Thyroid gland (tissue), 4 donors: ENCODE measurements around the gene C1orf122. TPM values are rescaled to one million over a fixed set of nuclear protein-coding genes. Genes with fewer than 3 reads are reported as not detected.

Source experiments
- DNase-seq, 2 donors: peaks; one replicate each; pipeline ENCODE4 v3.0.0-alpha.2; 2019
- H3K27ac ChIP-seq, 3 donors: fragments of 200-600 bp; sonication (generic); 1 replicate in 2 of 3; 2 replicates in 1 of 3; pipeline ENCODE4 v1.5.1; 2016 to 2019; ENCODE audit warnings: mild to moderate bottlenecking in 1 of 3, moderate library complexity in 1 of 3
- H3K27me3 ChIP-seq: fragments of 200-600 bp; sonication (generic); one replicate; pipeline ENCODE4 v1.5.1; 2019
- H3K36me3 ChIP-seq, 2 donors: fragments of 200-600 bp; sonication (generic); one replicate each; pipeline ENCODE4 v1.5.1; 2016 to 2019
- H3K4me1 ChIP-seq, 2 donors: fragments of 200-600 bp; sonication (generic); one replicate each; pipeline ENCODE4 v1.5.1; 2017 to 2019
- H3K4me3 ChIP-seq, 3 donors: fragments of 200-600 bp; sonication (generic); replicated peaks in 1 of 3; 1 replicate in 2 of 3; 2 replicates in 1 of 3; pipeline ENCODE4 v1.5.1; 2016; ENCODE audit warnings: mild to moderate bottlenecking in 1 of 3
- H3K9me3 ChIP-seq: fragments of 200-600 bp; sonication (generic); one replicate; pipeline ENCODE4 v1.5.1; 2017
- POLR2A ChIP-seq, 2 donors: fragments of 450-650 bp; IDR thresholded peaks; one replicate each; pipeline ENCODE4 v1.6.1; 2017; ENCODE audit warnings: antibody characterized with exemption in 2 of 2, mild to moderate bottlenecking in 2 of 2, moderate library complexity in 1 of 2
- WGBS, 2 donors: methylation state at CpG; one replicate each; pipeline ENCODE4 v1.1.5; 2017; 5-methylcytosine and 5-hydroxymethylcytosine counted together
- intact Hi-C: fragments of 100-400 bp; cut with DNase I; formaldehyde crosslinking; loops from one replicate; pipeline ENCODE4 v1.15.1; 2023
- total RNA-seq, 4 donors: library from RNA; depleted of rRNA; stranded (reverse); fragments of >200 nt; gene quantifications; one replicate each; pipeline ENCODE4 v1.2.3, GENCODE V29; 2016
- TF ChIP-seq, protein P1 (sequence below), 6 experiments: fragments of 200-600 bp in 3 of 6; fragments of 450-650 bp in 3 of 6; sonication (generic) in 3 of 6; IDR thresholded peaks; one replicate each; pipeline ENCODE4 v1.5.1; 2016 to 2019; ENCODE audit warnings: antibody characterized with exemption in 6 of 6, mild to moderate bottlenecking in 2 of 6, inconsistent platforms in 1 of 6, moderate library complexity in 1 of 6

C1orf122 gene
- total RNA-seq, 4 donors from 2014 or later = 35.4 to 164 (median 69.9) TPM

DNA sequence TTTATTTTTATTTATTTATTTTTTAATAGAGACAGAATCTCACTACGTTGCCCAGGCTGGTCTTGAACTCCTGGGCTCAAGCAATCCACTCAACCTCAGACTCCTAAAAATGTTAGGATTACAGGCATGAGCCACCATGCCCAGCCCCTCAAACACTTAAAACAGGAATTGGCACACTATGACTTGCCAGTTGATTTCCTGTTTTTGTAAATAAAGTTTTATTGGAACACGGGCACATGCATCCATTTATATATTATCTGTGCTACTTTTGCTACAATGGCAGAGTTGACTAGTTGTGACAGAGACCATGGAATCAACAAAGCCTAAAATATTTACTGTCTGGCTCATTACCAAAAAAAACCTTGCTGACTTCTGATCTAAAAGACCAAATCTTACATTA is 16.4 kb downstream of the C1orf122 start:
- no peak for DNase-seq
- no peak overlapping the region for H3K27ac ChIP-seq
- H3K9me3 ChIP-seq = no peaks in the 10 kb centered on the region
- peaks cover 12 to 31% of the 10 kb centered on the region in 2 donors for H3K36me3 ChIP-seq
- 94 to 99% methylated on average over 2 of the region's 2 CpGs for WGBS, 2 donors
- H3K4me1 ChIP-seq = no peaks in the 10 kb centered on the region
- TF ChIP-seq POLR2A (IDR thresholded peaks at IDR 0.05) = no peak
- TF ChIP-seq, protein P1, sequence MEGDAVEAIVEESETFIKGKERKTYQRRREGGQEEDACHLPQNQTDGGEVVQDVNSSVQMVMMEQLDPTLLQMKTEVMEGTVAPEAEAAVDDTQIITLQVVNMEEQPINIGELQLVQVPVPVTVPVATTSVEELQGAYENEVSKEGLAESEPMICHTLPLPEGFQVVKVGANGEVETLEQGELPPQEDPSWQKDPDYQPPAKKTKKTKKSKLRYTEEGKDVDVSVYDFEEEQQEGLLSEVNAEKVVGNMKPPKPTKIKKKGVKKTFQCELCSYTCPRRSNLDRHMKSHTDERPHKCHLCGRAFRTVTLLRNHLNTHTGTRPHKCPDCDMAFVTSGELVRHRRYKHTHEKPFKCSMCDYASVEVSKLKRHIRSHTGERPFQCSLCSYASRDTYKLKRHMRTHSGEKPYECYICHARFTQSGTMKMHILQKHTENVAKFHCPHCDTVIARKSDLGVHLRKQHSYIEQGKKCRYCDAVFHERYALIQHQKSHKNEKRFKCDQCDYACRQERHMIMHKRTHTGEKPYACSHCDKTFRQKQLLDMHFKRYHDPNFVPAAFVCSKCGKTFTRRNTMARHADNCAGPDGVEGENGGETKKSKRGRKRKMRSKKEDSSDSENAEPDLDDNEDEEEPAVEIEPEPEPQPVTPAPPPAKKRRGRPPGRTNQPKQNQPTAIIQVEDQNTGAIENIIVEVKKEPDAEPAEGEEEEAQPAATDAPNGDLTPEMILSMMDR (IDR thresholded peaks at IDR 0.05) = no peak
- H3K27me3 ChIP-seq = no peaks in the 10 kb centered on the region
- intact Hi-C loops = no loop called here
- H3K4me3 ChIP-seq = no peak overlapping the region

GRCh38 chr1:37825506-37825905 is 17.9 kb downstream of the C1orf122 start:
- no peak overlapping the region for H3K27ac ChIP-seq
- WGBS, 2 donors = 82 to 90% methylated on average over 2 of the region's 2 CpGs
- no peak for DNase-seq
- no peaks in the 10 kb centered on the region for H3K27me3 ChIP-seq
- no peak for TF ChIP-seq POLR2A (IDR thresholded peaks at IDR 0.05)
- TF ChIP-seq, protein P1 (IDR thresholded peaks at IDR 0.05) = no peak
- no peak overlapping the region for H3K4me3 ChIP-seq
- peaks cover 12 to 28% of the 10 kb centered on the region in 2 donors for H3K36me3 ChIP-seq
- intact Hi-C loops = no loop called here
- no peaks in the 10 kb centered on the region for H3K4me1 ChIP-seq
- no peaks in the 10 kb centered on the region for H3K9me3 ChIP-seq

DNA sequence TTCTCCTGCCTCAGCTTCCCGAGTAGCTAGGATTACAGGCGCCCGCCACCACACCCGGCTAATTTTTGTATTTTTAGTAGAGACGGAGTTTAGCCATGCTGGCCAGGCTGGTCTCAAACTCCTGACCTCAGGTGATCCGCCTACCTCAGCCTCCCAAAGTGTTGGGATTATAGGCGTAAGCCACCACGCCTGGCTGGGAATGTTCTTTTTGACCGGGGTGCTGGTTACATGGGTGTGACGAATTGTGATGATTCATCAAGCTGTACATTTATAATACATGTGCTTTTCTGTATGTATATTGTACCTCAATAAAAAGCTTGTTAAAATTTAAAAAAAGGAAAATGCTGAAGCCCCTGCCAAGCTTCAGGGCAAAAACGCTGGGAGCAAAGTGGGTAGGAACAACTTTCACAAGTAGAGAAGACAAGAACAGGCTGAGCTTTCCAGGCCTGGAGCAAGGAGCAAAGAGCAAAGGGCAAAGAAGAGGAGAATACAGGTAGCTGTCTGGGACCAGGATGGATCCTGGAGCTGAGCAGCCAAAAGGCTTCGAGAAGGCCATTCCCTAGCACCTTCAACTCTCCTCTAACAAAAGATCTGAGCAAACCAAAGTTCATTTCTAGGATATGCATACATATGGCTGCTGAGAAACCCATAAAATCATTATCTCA is 21.0 kb downstream of the C1orf122 start:
- 90 to 96% methylated on average over 12 of the region's 12 CpGs for WGBS, 2 donors
- TF ChIP-seq, protein P1 (IDR thresholded peaks at IDR 0.05) = no peak
- no peak for TF ChIP-seq POLR2A (IDR thresholded peaks at IDR 0.05)
- intact Hi-C loops = no loop called here
- no peaks in the 10 kb centered on the region for H3K4me1 ChIP-seq
- H3K4me3 ChIP-seq = no peak overlapping the region
- peaks cover 16 to 22% of the 10 kb centered on the region in 2 donors for H3K36me3 ChIP-seq
- H3K27me3 ChIP-seq = no peaks in the 10 kb centered on the region
- H3K27ac ChIP-seq = no peak overlapping the region
- H3K9me3 ChIP-seq = no peaks in the 10 kb centered on the region
- DNase-seq = no peak

GRCh38 chr1:37831109-37831508 is 23.5 kb downstream of the C1orf122 start:
- H3K27ac ChIP-seq = no peak overlapping the region
- 95 to 96% methylated on average over 4 of the region's 4 CpGs for WGBS, 2 donors
- no peak for DNase-seq
- no peaks in the 10 kb centered on the region for H3K9me3 ChIP-seq
- intact Hi-C loops = no loop called here
- H3K27me3 ChIP-seq = no peaks in the 10 kb centered on the region
- peaks cover 34 to 39% of the 10 kb centered on the region in 2 donors for H3K36me3 ChIP-seq
- H3K4me3 ChIP-seq = no peak overlapping the region
- no peaks in the 10 kb centered on the region for H3K4me1 ChIP-seq
- TF ChIP-seq POLR2A (IDR thresholded peaks at IDR 0.05) = no peak
- TF ChIP-seq, protein P1 (IDR thresholded peaks at IDR 0.05) = no peak

GRCh38 chr1:37831809-37832208 is 24.2 kb downstream of the C1orf122 start:
- WGBS, 2 donors = 90 to 96% methylated on average over 2 of the region's 2 CpGs
- Histone ChIP-seq H3K27ac (no peak overlapping the region), H3K4me3 (no peak overlapping the region), H3K27me3 (no peaks in the 10 kb centered on the region), H3K9me3 (no peaks in the 10 kb centered on the region), H3K36me3 (peaks cover 37 to 39% of the 10 kb centered on the region in 2 donors), H3K4me1 (no peaks in the 10 kb centered on the region)
- TF ChIP-seq POLR2A (IDR thresholded peaks at IDR 0.05) = no peak
- TF ChIP-seq, protein P1 (IDR thresholded peaks at IDR 0.05) = no peak
- intact Hi-C loops = no loop called here
- no peak for DNase-seq
